HepG2 (cell line): ENCODE results near the gene GHRHR. TPM values are rescaled to one million over a fixed set of nuclear protein-coding genes. Genes with fewer than 3 reads are reported as not detected.

Source experiments
- ATAC-seq: fragments of 200-7000 bp; cut with Tn5 transposase; 3 replicates; pipeline ENCODE4 v1.9.1; 2020; ENCODE audit warnings: mild to moderate bottlenecking, moderate library complexity
- BruUV-seq: library from RNA; stranded (reverse); fragments of 400-500 nt; replicated peaks from 2 replicates; lab custom pipeline; 2021; lab: Mats Ljungman, UMichigan
- CTCF ChIA-PET: fragments of 300-600 bp; formaldehyde crosslinking; extraction: SDS; loops from one replicate; lab custom pipeline; 2021; ENCODE audit warnings: low total read pairs, inconsistent platforms, low intra/inter-chr PET ratio; lab: Yijun Ruan, JAX
- POLR2A ChIA-PET: fragments of 350-600 bp; sonication (Branson Sonifier 250); formaldehyde crosslinking; loops from one replicate; lab custom pipeline; 2020; ENCODE audit warnings: antibody characterized with exemption, inconsistent platforms; lab: Yijun Ruan, JAX
- DNase-seq: peaks from one replicate; pipeline ENCODE4 v3.0.0-alpha.2; 2015; ENCODE audit warnings: low spot score
- FAIRE-seq: peaks from 3 replicates; lab custom pipeline; 2011; peaks lifted over from hg19 to GRCh38; lab: Jason Lieb, UNC
- H2AFZ ChIP-seq: one replicate; pipeline ENCODE4 v1.6.1; 2011; ENCODE audit warnings: low read length, inconsistent platforms
- H3K27ac ChIP-seq: fragments of 300-600 bp; 3 replicates; pipeline ENCODE4 v1.8.0; 2011; ENCODE audit warnings: mixed run types, mild to moderate bottlenecking, mixed read lengths, low read length, inconsistent platforms; ENCODE audit not compliant: insufficient read depth; ENCODE audit errors: extremely low read length
- H3K27me3 ChIP-seq, 2 experiments: fragments of 200-600 bp in 1 of 2; 2 replicates in 1 of 2; 3 replicates in 1 of 2; pipeline versions ENCODE4 v1.6.0 to v1.8.0; 2011; ENCODE audit warnings: low read length in 2 of 2, mild to moderate bottlenecking in 2 of 2, moderate library complexity in 2 of 2, inconsistent platforms in 1 of 2; ENCODE audit not compliant: insufficient read depth in 2 of 2, control insufficient read depth in 1 of 2
- H3K36me3 ChIP-seq, 2 experiments: fragments of 200-600 bp in 1 of 2; replicated peaks in 1 of 2; 2 replicates in 1 of 2; 3 replicates in 1 of 2; pipeline versions ENCODE4 v1.5.1 to v1.8.0; 2011; ENCODE audit warnings: low read length in 2 of 2, inconsistent platforms in 1 of 2; ENCODE audit not compliant: insufficient read depth in 2 of 2, control insufficient read depth in 1 of 2
- H3K4me1 ChIP-seq: 2 replicates; pipeline ENCODE4 v1.5.1; 2012; ENCODE audit warnings: low read length, inconsistent platforms; ENCODE audit not compliant: insufficient read depth
- H3K4me2 ChIP-seq: 2 replicates; pipeline ENCODE4 v1.6.0; 2011; ENCODE audit warnings: low read depth, low read length, inconsistent platforms
- H3K4me3 ChIP-seq, 3 experiments: fragments of 200-600 bp in 1 of 3; sonication (generic), shearing (Covaris generic) in 1 of 3; replicated peaks in 1 of 3; 2 replicates each; pipeline ENCODE4 v1.5.1; 2011 to 2016; ENCODE audit warnings: low read length in 3 of 3, inconsistent platforms in 2 of 3, low read depth in 2 of 3, mild to moderate bottlenecking in 2 of 3, control low read depth in 1 of 3, mixed read lengths in 1 of 3; ENCODE audit not compliant: insufficient read depth in 1 of 3
- H3K79me2 ChIP-seq: one replicate; pipeline ENCODE4 v1.6.1; 2011; ENCODE audit warnings: low read length, inconsistent platforms; ENCODE audit not compliant: insufficient read depth
- H3K9ac ChIP-seq: 2 replicates; pipeline ENCODE4 v1.6.0; 2011; ENCODE audit warnings: mild to moderate bottlenecking, low read depth, low read length, inconsistent platforms; ENCODE audit not compliant: insufficient read depth
- H3K9me3 ChIP-seq: 2 replicates; pipeline ENCODE4 v1.5.1; 2012; ENCODE audit warnings: mild to moderate bottlenecking, low read length
- H4K20me1 ChIP-seq: 2 replicates; pipeline ENCODE4 v1.6.0; 2011; ENCODE audit warnings: inconsistent platforms, mild to moderate bottlenecking, low read length, moderate library complexity; ENCODE audit not compliant: insufficient read depth
- CENPT ChIP-seq: sonication (generic); formaldehyde crosslinking; IDR thresholded peaks from 2 replicates; pipeline ENCODE4 v1.8.0; 2022; ENCODE audit warnings: low read depth, mild to moderate bottlenecking, moderate library complexity, missing genetic modification reagents
- CHD4 ChIP-seq: fragments of 200-600 bp; sonication (generic); IDR thresholded peaks from 2 replicates; pipeline ENCODE4 v1.7.0; 2017; ENCODE audit warnings: mild to moderate bottlenecking, low read length, borderline replicate concordance
- DMAP1 ChIP-seq: IDR thresholded peaks from 2 replicates; pipeline ENCODE4 v1.6.1; 2016
- DZIP1 ChIP-seq: sonication (generic); formaldehyde crosslinking; IDR thresholded peaks from 2 replicates; pipeline ENCODE4 v1.5.0; 2020; ENCODE audit warnings: mild to moderate bottlenecking, missing genetic modification reagents
- FOSL2 ChIP-seq: sonication (generic); formaldehyde crosslinking; IDR thresholded peaks from 2 replicates; pipeline ENCODE4 v1.4.0; 2020; ENCODE audit warnings: missing genetic modification reagents
- IRF2 ChIP-seq: IDR thresholded peaks from 2 replicates; pipeline ENCODE4 v1.6.1; 2018; ENCODE audit warnings: missing genetic modification reagents, missing compliant biosample characterization
- KMT2B ChIP-seq: IDR thresholded peaks from 2 replicates; pipeline ENCODE4 v1.6.1; 2016; ENCODE audit warnings: missing genetic modification reagents, missing compliant biosample characterization
- MXD4 ChIP-seq: IDR thresholded peaks from 2 replicates; pipeline ENCODE4 v1.6.1; 2016; ENCODE audit warnings: mild to moderate bottlenecking, missing biosample characterization, missing genetic modification reagents
- PHF5A ChIP-seq: IDR thresholded peaks from one replicate; pipeline ENCODE4 v1.6.1; 2018; ENCODE audit warnings: low read depth, missing genetic modification reagents; ENCODE audit not compliant: unreplicated experiment
- POLR2AphosphoS2 ChIP-seq: IDR thresholded peaks from 2 replicates; pipeline ENCODE4 v1.6.1; 2011; ENCODE audit warnings: low read depth, low read length, improper control_type of control experiment
- RCOR2 ChIP-seq: IDR thresholded peaks from 2 replicates; pipeline ENCODE4 v1.6.1; 2016; ENCODE audit warnings: missing biosample characterization, missing genetic modification reagents
- TBP ChIP-seq: sonication (generic); formaldehyde crosslinking; IDR thresholded peaks from 2 replicates; pipeline ENCODE4 v1.5.0; 2020; ENCODE audit warnings: missing genetic modification reagents
- ZBTB2 ChIP-seq: sonication (generic); formaldehyde crosslinking; IDR thresholded peaks from 2 replicates; pipeline ENCODE4 v1.8.0; 2022; ENCODE audit warnings: low read depth, missing genetic modification reagents
- ZNF224 ChIP-seq: sonication (generic); formaldehyde crosslinking; IDR thresholded peaks from 2 replicates; pipeline ENCODE4 v1.5.0; 2020; ENCODE audit warnings: mild to moderate bottlenecking, missing genetic modification reagents
- ZNF232 ChIP-seq: sonication (generic); formaldehyde crosslinking; IDR thresholded peaks from 2 replicates; pipeline ENCODE4 v1.4.0; 2020; ENCODE audit warnings: missing genetic modification reagents, borderline replicate concordance
- ZNF33B ChIP-seq: sonication (generic); formaldehyde crosslinking; IDR thresholded peaks from 2 replicates; pipeline ENCODE4 v1.5.1; 2020; ENCODE audit warnings: mild to moderate bottlenecking, missing genetic modification reagents
- ZNF576 ChIP-seq: sonication (generic); formaldehyde crosslinking; IDR thresholded peaks from 2 replicates; pipeline ENCODE4 v1.4.0; 2020; ENCODE audit warnings: mild to moderate bottlenecking, missing genetic modification reagents
- ZNF597 ChIP-seq: sonication (generic); formaldehyde crosslinking; IDR thresholded peaks from 2 replicates; pipeline ENCODE4 v1.5.0; 2020; ENCODE audit warnings: missing genetic modification reagents
- ZNF737 ChIP-seq: sonication (generic); formaldehyde crosslinking; IDR thresholded peaks from 2 replicates; pipeline ENCODE4 v1.5.0; 2020; ENCODE audit warnings: missing genetic modification reagents, mild to moderate bottlenecking, borderline replicate concordance
- ZNF740 ChIP-seq: sonication (generic); formaldehyde crosslinking; IDR thresholded peaks from 2 replicates; pipeline ENCODE4 v1.4.0; 2020; ENCODE audit warnings: missing genetic modification reagents
- WGBS: methylation state at CpG from one replicate; pipeline ENCODE4 v1.1.6; 2017; ENCODE audit warnings: low lambda C conversion rate; 5-methylcytosine and 5-hydroxymethylcytosine counted together
- in situ Hi-C: cut with HindIII; loops from 2 replicates; pipeline ENCODE4 v1.10.0; 2017; ENCODE audit warnings: low pct_unique_long_range_greater_than_20kb; ENCODE audit not compliant: extremely low pct_ligation_motif_present
- intact Hi-C: fragments of 100-400 bp; cut with micrococcal nuclease; formaldehyde crosslinking; loops from one replicate; pipeline ENCODE4 v1.10.0; 2022; ENCODE audit not compliant: unreplicated experiment
- polyA plus RNA-seq, 8 experiments: library from polyadenylated mRNA; depleted of rRNA in 3 of 8; stranded (reverse) in 7 of 8; unstranded in 1 of 8; fragments of >200 nt; fragmentation: Illumina TruSeq in 4 of 8; extraction: Trizol in 4 of 8; gene quantifications; 2 replicates each; pipeline versions ENCODE4 v1.2.1 to v1.2.3, GENCODE V29; 2011 to 2016; ENCODE audit warnings: low read depth in 4 of 8, missing spikeins in 1 of 8, mixed read lengths in 1 of 8; ENCODE audit not compliant: insufficient read depth in 1 of 8
- total RNA-seq, 5 experiments: library from RNA; depleted of rRNA; stranded (reverse); fragments of >200 nt; fragmentation: Illumina TruSeq; extraction: Trizol; gene quantifications; 2 replicates each; pipeline ENCODE4 v1.2.3, GENCODE V29; 2016; ENCODE audit warnings: low read depth in 1 of 5

GHRHR gene
- total and polyA plus RNA-seq, 2 of the 13 experiments (the other 11 are each of a cell fraction or from before 2014, with no cell fraction given), result not detected

- no peak for TF ChIP-seq ZNF597 (CRISPR knock-in tag)
- no peak for TF ChIP-seq KMT2B
- TF ChIP-seq DZIP1, result no peak
- TF ChIP-seq ZBTB2 (CRISPR knock-in tag), result no peak
- TF ChIP-seq MXD4 (CRISPR knock-in tag), result no peak
Observed at GRCh38 chr7:30986738-30987137, 23.0 kb downstream of the GHRHR start (continued).

GRCh38 chr7:30987178-30987577, 23.4 kb downstream of the GHRHR start:
- intact Hi-C loops (no loop called here), in situ Hi-C loops (loop anchor here (25.0 kb wide), 1 partner anchor 750 kb away; no protein-coding TSS in a partner anchor)
- DNase-seq (no peak), ATAC-seq (no peak), FAIRE-seq (no peak)
- Histone ChIP-seq H3K4me1 (peaks cover 15% of the 10 kb centered on the region), H4K20me1 (no peaks in the 10 kb centered on the region), H3K4me3 (no peak overlapping the region), H2AFZ (no peak overlapping the region), H3K79me2 (no peaks in the 10 kb centered on the region), H3K27ac (no peak overlapping the region), H3K36me3 (no peaks in the 10 kb centered on the region), H3K9me3 (no peaks in the 10 kb centered on the region), H3K27me3 (peaks cover 0 to 3% of the 10 kb centered on the region in 2 experiments; a peak in 1 of 5 replicates), H3K9ac (no peak overlapping the region), H3K4me2 (no peak overlapping the region)
- ChIA-PET POLR2A (no interaction called here), CTCF (no interaction called here)
- BruUV-seq, result no TSS peak
- WGBS, result 30% methylated on average over 7 of the region's 7 CpGs
- TF ChIP-seq DMAP1 (CRISPR knock-in tag) (no peak), TBP (no peak), PHF5A (CRISPR knock-in tag) (no peak), ZNF576 (CRISPR knock-in tag) (no peak), ZNF737 (CRISPR knock-in tag) (no peak), IRF2 (CRISPR knock-in tag) (no peak), CHD4 (no peak), ZNF224 (CRISPR knock-in tag) (no peak), FOSL2 (no peak), ZNF33B (CRISPR knock-in tag) (no peak), CENPT (CRISPR knock-in tag) (no peak), RCOR2 (no peak), ZNF740 (CRISPR knock-in tag) (no peak), POLR2AphosphoS2 (no peak), ZNF232 (CRISPR knock-in tag) (no peak)
